GM19240 (cell line): ENCODE results near the gene CLEC2L.
"Not testable (repeated sequence)": the region's sequence is repeated elsewhere in the genome, so short reads cannot be mapped to it uniquely, and the experiment has no call there.

Experiments
- DNase-seq: peaks from one replicate; pipeline ENCODE4 v3.0.0; 2011; ENCODE audit warnings: low spot score; ENCODE audit not compliant: insufficient read length

CLEC2L gene

DNA sequence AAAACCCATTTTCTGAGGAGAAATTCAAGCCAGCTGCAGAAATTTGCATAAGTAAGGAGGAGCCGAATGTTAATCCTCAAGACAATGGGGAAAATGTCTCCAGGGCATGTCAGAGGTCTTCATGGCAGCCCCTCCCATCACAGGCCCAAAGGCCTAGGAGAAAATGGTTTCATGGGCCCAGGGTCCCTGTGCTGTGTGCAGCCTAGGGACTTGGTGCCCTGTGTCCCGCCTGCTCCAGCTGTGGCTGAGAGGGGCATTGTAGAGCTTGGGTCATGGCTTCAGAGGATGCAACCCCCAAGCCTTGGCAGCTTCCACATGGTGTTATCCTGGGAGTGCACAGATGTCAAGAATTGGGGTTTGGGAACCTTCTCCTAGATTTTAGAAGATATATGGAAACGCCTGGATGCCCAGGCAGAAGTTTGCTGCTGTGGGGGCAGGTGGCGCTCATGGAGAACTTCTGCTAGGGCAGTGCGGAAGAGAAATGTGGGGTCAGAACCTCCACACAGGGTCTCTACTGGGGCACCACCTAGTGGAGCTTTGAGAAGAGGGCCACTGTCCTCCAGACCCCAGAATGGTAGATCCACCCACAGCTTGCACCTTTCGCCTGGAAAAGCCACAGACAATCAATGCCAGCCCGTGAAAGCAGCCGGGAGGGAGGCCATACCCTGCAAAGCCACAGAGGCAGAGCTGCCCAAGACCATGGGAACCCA is 30.7 kb downstream of the CLEC2L start:
- DNase-seq, result not testable (repeated sequence)

DNA sequence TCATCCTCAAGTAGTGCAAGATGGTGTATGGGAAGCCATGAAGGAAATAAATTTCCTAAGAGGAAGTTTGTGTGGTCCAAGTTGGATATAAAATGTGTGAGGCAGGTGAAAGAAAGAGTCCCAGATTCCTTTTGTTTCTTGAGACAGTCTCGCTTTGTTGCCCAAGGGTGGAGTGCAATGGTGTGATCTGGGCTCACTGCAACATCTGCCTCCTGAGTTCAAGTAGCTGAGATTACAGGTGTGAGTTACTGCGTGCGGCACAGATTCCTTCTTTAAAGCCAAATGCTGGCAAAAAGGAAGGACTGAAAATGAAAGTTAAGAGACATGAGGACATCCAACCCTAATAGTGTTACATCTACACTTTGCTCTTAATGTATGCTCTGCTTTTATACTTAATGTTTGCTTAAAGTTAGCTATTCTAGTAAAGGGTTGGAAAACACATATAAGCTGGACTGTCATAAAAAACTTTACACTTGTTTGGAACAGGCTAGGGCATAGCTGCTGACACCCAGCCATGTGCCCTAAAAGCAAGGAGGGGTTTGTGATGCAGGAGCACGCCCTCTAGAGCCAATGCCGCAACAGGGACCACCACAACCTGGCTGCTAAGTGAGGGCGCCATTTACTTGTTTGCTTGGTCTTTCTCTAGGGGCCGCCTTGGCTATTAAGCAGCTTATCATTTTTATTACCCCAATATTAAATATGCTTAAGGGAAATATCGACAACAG is 34.5 kb downstream of the CLEC2L start:
- no peak for DNase-seq

DNA sequence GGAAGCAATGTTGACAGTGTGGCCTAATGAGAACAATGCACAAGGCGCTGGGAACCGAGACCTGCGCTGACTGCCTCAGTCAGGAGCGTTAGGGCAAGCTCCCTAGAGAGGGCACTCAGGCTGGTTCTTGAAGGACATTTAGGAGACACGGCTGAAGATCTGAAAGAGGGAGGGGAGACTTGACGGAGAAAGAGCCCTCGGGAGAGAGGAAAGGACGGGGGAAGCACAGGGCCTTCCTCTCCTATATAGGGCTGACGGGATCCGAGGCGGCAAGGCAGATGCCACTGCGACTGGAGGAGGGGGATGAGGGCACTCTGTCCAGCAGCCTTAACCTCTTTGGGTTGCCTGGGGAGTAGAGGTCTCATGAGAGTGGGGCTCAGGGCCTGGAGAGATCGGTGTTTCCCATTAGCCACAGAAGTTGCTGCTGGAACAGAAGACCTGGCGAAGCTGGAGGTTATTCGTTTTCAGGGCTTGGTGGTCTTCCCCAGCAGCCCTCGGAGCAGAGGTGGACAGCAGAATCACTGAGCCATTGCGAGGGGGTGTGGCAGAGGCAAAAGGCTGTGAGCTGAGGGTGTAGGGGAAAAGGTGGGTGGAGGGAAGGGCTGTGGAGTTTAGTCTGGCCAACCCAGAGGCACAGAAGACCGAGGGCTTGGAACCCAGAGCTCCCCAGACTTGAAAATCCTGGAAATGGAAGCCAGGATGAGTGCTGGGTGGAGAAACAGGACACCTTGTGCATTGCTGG is 36.0 kb downstream of the CLEC2L start:
- no peak for DNase-seq

DNA sequence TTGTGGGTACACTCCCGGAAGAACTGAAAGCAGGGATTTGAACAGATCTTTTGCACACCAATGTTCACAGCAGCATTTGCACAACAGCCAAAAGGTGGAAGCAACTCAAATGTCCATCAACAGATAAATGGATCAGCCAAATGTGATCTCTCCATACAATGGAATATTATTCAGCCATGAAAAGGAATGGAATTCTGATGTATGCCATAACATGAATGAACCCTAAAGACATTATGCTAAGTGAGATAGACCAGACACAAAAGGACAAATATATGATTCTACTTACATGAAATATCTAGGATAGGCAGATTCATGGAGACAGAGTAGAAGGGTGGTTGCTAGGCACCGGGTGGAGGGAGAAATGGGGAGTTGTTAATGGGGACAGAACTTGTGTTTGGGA is 36.7 kb downstream of the CLEC2L start:
- DNase-seq, result no peak

DNA sequence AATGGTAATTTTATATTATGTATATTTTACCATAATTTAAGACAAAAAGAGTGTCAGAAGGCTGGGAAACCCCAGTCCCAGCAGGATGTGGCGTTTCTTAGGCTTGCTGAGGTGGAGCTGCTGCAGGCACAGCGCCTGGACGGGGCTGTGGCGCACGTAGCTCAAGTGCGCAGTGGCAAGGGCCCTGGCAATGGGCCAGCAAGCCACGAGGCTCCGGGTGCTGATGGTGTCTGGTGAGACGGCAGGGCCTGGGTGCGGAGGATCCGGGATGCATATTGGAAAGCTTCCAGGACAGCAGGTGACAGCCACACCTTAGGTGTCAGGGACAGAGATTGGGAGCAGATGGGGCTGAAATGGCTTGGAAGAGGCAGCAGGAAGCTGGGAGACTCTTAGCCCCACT is 37.2 kb downstream of the CLEC2L start:
- DNase-seq, result no peak

DNA sequence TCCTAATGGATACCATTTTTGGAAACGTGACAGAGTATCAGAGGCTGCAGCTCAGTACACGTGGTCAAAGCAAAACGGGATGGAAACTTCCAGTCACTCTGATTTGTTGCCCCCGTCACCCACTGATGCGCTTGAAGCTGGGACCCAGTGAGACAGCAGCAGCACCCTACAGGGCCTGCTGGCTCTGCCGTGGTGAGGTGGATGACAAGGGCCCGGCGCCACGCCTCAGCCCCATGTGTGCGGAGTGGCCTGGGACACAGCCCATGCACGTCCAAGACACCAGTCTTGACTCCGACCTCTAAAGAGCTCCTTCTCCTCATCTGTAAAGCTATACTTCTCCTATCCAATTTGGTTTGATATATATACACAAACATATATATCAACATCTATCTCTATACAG is 39.0 kb downstream of the CLEC2L start:
- DNase-seq, result no peak

DNA sequence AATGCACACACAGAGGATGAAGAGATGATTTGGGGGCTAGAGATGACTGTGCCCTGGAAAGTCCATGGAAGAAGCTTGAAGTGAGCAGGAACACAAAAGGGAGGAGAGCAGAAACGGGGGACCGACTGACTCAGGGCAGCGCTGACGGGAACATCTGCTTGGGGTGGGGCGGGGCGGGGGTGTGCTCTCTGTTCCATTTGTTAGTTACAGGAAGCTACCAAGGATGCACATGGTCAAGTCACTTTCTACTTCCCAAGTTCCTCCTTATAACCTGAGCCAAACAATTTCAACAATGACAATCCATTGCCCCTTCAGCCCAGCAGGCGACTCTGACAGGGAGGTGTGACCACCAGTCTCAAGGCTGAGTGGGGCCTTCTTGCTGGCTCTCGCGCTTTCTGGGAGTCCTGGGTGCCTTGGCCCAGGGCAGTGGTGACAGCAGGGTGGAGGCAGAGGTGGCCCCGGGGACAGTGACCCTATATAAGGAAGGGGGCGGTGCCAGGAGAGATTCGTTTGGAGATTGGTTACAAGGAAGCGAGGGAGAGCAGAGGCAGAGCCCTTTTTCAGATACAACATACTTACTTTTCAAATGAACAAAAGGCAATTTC is 39.6 kb downstream of the CLEC2L start:
- no peak for DNase-seq

DNA sequence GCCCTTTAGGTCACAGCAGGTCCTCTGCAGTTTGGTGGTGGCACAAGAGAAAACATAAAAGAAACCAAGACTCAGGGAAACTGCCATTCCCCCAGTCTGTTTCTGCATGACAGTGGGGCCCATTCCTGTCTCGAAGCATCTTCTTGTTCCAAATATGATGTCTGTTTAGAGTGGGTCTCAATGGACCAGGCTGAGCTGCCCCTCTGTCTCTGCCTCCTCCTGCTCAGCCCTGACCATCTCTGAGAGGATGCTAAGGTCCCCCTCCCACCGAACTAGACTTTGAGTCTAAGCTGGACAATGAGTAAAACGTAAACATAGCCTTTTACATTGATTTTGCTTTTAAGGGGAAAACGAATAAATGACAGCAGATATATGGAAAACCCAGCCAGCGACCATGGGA is 40.4 kb downstream of the CLEC2L start:
- DNase-seq, result no peak

DNA sequence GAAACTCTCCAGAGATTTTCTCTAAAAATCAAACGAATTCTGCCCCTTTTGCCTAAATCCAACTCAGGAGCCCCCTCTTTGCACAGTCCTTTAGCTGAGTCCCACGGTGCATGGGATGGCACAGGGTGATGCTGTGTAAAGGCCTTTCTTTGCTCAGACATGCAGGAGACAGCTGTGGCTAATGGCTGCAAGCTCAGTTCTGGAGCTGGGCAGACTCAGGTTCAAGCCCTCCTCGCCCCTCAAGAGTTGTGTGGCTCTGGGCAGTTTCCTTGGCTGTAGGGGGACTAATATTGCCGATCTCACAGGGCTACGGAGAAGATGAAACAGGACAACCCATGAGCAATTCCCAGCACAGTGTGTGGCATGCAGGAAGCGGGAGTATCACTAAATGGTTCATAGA is 42.6 kb downstream of the CLEC2L start:
- DNase-seq, result no peak

DNA sequence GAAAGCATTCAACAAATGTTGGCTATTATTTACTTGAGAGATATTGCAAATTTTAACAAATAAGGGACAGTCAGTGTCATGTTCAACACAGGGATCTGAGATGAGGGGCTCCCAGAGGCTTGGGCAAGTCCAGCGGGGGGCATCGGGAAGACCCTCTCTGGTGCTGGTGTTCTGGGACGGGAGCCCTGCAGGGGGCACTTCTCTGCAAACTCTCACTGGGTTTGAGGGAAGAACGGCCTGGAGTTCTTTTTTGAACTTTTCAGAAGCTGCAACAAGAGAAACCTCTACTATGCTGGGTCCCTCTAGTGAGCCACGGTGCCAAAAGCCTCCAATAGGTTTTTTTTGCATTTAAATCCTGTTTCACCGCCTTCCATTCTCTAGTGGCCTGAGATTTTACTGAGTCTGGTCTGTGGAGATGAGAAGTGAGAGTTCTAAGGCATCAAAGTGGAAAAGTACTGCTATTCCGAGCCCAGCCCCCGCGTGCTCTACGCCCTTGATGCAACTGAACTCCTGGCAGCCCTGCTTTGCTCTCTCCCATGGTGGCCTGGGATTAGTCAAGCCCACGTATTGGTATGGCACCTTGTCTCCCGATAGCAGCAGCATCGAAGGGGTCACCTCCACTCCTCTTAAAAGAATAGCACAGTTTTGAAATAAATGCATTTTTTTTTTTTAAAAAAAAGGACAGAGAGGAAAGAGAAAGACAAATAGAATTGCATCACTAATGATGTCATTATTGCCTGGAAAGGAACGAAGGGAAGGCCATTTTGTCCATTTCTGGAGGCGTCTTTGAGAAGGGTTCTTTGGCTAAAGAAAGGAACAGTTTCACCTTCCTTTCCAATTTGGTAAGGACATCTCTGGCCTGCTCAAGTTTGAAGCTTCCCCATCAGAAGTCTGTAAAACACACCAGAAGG is 43.5 kb downstream of the CLEC2L start:
- no peak for DNase-seq

DNA sequence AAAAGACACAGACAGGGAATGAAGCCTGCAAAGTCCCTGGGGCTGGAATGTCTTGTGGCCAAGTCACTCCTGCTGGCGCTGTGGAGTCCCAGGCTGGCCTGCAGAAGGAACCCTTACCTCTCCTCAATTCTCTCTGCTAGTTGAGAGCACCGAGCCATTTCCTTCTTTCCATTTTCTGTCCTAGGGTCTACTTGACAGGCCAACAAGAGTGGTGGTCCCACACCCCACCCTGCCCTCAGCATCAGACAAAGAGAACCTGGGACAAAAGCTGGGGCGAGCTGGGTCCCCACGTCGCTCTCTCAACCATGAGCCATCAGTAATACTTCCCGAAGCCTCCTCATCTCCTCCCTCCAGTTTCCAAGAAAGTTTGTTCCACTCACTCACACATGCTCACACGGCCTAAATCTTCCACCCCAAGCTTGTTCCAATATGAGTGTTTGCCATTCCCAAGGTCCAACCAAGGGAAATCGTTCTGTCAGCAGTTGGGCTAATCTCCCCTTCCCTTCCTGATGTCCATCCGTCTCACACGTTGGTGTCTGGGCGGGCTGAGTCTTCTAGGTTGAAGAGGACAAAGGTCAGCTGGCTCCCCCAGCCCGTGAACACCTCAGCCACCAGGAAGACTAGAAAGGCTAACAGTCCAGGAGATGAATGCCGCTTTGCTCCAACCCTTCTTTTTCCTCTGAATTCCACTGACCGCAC is 44.3 kb downstream of the CLEC2L start:
- no peak for DNase-seq

DNA sequence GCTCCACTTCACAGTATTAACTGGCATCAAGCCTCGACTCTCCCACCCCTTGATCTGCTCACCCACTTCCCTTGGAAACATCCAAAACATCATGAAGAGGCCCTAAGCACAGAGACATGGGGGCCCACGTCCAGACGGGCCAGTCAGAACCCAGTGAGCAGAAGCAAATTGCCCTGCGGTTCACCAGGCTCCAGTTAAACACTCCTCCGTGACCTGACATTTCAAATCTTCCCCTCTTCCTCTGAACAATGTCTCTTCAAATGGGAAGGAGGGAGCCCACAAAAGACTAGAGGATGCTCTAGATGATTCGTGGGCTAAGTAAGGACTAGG is 44.8 kb downstream of the CLEC2L start:
- no peak for DNase-seq

DNA sequence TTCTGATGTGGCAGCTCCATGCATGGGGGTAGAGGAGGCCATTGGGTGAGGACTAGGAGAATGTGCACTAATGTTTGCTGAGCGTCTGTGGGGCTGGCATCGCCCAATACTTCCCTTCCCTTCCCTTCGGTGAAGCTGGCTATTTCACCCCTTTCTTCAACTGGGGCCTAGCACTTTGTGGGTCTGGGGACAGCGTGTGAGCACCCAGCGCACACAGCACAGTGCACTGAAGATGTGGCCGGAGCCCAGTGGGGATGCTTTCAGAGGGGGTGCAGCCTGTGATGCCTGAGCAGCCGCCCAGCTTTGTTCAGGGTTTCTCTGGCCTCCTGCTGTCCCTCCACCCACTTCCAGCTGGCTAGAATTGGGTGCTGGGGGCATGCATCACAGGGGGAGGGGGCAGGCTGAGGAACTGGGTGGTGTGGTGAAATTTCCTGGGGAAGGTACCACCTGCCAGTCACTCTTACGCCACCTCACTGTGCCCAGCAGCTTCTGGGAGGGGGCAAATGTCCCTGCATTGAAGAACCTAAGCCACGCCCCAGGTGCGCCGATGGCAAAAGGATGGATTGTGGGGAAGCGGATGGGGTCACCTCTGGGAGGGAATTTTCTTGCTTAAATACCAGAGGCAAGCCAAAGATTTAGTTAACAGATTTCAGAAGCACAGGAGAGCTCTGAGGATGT is 45.5 kb downstream of the CLEC2L start:
- DNase-seq, result no peak

DNA sequence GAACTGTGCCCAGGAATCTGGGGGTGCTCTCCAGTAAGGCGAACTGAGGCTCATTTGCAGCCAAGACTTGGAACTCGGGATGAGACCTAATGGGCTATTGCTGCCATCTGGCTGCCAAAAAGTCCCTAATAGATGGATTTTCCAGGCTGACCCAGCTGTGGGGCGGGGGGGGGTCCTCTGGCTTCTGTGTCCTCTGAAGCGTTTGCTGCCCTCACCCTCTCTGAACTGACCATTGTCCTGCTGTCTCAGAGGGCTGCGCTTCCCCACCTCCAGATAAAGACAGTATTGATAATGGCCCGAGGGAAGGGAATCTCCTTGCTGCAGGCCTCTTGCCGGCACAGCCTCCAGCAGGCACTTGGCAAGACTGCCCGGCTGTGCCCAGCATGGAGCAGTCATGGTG is 46.6 kb downstream of the CLEC2L start:
- DNase-seq, result no peak

DNA sequence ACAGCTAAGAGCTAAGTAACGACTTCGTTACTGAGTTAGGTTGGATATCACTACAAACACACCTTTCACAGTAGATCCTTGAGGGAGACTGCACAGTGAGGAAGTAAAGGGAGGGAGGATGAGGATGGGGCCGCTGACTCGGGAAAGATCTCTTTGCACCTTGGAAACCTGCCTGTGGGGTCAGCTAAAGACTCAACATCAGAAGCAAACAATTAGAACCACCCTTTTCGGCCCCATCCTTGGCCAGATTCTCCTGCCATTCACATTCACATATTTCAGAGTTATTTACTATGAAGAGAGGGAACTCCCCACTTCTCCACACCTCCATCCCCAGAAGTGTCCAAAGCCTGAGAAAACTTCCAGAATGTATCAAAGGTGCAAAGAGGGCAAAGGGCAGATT is 47.1 kb downstream of the CLEC2L start:
- DNase-seq, result no peak

DNA sequence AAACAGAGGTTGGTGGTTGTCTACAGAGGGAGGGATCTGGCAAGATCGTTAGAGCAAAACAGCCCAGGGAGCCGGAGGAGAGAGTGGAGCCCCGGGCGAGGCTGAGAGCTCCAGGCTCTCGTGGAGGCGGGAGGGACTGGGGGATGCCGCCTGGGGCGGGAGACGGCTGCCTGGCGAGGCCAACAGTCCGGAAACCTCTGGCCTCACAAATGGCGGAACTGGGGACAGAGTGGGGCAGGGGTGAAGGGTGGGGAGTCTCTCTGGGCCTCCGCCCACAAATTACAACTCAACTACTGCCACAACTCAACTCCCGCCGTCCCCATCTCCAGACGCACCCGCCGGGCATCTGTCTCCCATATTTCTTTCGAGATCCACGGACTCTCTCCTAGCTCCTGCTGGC is 47.7 kb downstream of the CLEC2L start:
- DNase-seq, result no peak

DNA sequence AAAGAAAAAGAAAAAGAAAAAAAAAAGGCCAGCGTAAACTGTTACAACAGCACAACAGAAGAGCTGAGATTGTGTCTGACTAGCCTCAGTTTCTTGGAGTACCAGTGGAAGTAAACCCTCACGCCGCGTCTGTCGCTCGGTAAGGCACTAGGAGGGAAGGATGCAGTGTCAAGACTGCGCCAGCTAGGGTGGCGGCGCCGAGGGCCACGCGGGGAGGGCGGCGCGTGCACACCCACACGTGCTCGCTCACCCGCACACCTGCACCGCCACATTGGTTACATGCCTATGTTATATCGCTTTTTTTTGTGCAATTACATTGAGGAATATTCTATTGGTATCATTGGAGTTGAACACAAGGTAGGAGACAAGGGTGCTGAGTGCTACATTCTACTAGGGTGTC is 48.2 kb downstream of the CLEC2L start:
- DNase-seq, result no peak

DNA sequence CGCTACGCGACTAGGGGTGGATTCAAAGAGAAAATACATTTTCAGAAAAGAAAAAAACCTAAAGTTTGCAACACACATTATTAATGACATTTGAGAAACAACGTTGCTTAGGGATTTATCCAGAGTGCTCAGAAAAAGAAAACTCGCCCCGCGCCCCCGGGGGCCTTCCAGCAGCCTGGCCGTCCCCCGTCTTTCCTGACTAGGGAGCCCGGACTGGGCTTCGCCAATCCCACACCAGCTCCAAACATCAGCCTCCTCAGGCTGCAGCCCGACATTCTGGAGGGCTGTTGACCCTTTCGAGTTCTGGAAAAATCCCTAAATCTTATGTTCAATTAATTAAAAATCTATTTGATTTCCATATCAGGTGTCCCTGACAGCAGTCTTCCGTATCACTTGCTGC is 48.6 kb downstream of the CLEC2L start:
- no peak for DNase-seq

DNA sequence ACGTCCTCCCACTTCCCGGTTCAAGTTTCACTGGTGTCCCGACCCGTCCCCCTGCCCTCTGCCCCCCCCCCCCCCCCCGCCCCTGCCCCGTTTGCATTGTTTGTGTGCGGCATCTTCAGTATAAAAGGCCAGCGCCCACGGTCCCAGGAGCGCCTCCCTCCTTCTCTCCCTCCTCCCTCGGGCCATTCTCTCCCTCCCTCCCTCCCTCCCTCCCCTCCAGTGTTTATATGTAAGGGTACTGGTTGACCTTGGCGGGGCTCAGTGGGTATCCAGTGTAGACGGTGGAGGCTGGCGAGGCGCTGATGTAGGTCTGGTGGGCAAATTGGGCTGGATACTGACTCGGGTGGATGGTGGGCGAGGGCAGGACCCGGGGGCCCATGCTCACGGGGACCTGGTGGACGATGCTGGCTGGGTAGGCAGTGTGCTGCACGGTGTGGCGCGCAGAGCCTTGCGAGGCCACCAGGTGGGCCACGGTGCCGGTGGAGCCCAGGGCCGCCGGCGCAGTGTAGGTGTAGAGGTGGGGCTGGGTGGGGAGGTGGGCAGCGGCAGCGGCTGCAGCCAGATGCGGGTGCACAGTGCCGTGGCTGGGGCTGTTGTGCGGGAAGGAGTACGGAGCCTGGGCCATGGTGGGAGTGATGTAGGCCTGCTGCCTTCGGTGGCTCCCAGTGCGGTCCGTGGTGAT is 49.4 kb downstream of the CLEC2L start:
- no peak for DNase-seq
